ENCODE results near the gene PPP1CC.
"Not testable (repeated sequence)": the region's sequence is repeated elsewhere in the genome, so short reads cannot be mapped to it uniquely, and the experiment has no call there.

PPP1CC gene

DNA sequence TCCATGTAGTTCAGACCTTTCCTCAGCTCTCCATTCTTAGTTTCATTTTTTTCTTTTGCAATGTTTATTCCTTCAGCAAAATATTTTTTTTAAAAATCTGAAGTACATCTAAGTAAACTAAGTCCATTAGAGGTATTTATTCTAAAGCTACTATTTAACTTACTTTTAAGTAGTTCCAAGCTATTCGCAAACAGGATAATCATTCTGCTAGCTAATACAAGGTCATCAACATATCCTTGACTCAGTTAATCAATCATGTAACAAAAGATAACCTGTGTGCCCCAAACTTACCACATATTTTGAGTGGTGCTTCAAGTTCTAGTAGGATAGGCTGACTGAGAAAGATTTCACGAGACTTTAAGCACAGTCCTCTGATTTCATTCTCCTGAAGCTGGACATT lies 11.2 kb downstream of the PPP1CC start:
- TF ChIP-seq, protein P1, sequence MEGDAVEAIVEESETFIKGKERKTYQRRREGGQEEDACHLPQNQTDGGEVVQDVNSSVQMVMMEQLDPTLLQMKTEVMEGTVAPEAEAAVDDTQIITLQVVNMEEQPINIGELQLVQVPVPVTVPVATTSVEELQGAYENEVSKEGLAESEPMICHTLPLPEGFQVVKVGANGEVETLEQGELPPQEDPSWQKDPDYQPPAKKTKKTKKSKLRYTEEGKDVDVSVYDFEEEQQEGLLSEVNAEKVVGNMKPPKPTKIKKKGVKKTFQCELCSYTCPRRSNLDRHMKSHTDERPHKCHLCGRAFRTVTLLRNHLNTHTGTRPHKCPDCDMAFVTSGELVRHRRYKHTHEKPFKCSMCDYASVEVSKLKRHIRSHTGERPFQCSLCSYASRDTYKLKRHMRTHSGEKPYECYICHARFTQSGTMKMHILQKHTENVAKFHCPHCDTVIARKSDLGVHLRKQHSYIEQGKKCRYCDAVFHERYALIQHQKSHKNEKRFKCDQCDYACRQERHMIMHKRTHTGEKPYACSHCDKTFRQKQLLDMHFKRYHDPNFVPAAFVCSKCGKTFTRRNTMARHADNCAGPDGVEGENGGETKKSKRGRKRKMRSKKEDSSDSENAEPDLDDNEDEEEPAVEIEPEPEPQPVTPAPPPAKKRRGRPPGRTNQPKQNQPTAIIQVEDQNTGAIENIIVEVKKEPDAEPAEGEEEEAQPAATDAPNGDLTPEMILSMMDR (IDR thresholded peaks at IDR 0.05; ENCODE audit: extremely low read depth, insufficient read depth, missing control alignments): no peak
- DNase-seq (ENCODE audit: low spot score): no peak
- in situ Hi-C loops (cut with MboI; ENCODE audit: low pct_unique_long_range_greater_than_20kb, low sequenced_read_pairs, unreplicated experiment): no loop called here

DNA sequence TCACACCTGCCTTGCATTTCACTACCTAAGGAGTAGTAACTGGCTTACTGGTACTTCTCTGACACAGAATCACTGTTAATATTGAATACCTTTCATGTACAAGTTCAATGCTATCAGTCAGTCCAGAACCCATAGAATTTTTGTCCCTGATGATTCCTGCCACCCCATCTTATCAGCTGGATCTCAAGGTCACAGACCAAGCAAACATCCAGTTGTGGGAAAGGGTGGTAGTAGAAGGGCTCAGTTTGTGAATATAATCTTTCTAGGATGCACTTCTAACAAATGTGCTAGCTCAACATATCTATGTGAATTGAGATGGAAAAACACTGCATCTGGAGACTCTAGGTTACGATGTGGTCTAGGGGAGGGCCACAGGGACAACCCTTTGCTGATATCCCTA lies 14.1 kb downstream of the PPP1CC start:
- in situ Hi-C loops (cut with MboI; ENCODE audit: low pct_unique_long_range_greater_than_20kb, low sequenced_read_pairs, unreplicated experiment): loop anchor here (10.0 kb wide), 1 partner anchor 106 kb away; no protein-coding TSS in a partner anchor
- TF ChIP-seq, protein P1 (IDR thresholded peaks at IDR 0.05; ENCODE audit: extremely low read depth, insufficient read depth, missing control alignments): no peak
- DNase-seq (ENCODE audit: low spot score): no peak

DNA sequence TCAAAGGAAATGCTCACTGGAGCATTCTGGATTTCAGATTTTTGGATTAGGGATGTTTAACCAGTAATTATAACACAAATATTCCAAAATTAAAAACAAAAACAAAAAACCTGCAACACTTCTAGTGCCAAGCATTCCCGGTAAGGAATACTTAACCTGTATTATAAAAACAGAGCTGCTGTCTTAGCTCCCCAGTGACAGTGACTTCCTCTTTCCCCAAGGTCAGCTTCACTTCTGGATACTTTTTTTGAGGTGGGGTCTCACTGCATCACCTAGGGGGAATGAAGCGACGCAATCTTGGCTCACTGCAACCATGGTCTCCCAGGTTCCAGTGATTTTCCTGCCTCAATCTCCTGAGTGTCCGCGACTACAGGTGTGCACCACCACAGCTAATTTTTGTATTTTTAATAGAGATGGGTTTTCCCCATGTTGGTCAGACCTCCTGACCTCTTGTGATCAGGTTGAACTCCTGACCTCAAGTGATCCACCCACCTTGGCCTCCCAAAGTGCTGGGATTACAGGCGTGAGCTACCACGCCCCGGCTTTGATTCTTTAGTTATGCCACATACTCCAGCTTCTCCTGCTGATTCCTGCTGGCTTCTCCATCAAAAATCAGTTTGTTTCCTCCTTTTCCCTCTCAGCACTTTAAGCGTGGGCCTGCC lies 15.9 kb downstream of the PPP1CC start:
- DNase-seq (ENCODE audit: low spot score): no peak
- TF ChIP-seq, protein P1 (IDR thresholded peaks at IDR 0.05; ENCODE audit: extremely low read depth, insufficient read depth, missing control alignments): no peak
- in situ Hi-C loops (cut with MboI; ENCODE audit: low pct_unique_long_range_greater_than_20kb, low sequenced_read_pairs, unreplicated experiment): loop anchor here (10.0 kb wide), 1 partner anchor 108 kb away; no protein-coding TSS in a partner anchor

DNA sequence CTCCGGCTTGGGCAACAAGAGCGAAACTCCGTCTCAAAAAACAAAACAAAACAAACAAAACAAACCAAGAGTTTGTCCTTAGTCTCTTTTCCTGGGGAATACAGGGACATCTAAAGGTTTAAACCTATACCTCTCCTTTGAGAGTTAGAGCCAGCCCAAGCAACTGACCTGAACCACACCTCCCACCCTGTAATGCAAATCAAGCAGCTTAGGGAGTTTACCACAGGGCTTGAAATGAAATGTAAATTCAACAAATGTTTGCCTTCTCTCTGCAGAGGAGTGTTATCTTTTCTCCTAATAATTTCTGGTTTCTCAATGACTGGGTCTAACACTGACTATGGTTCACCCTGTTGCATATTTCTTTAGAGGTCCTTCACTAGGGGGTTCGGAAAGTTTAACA lies 16.7 kb downstream of the PPP1CC start:
- DNase-seq (ENCODE audit: low spot score): no peak
- in situ Hi-C loops (cut with MboI; ENCODE audit: low pct_unique_long_range_greater_than_20kb, low sequenced_read_pairs, unreplicated experiment): loop anchor here (10.0 kb wide), 1 partner anchor 109 kb away; no protein-coding TSS in a partner anchor
- TF ChIP-seq, protein P1 (IDR thresholded peaks at IDR 0.05; ENCODE audit: extremely low read depth, insufficient read depth, missing control alignments): no peak

DNA sequence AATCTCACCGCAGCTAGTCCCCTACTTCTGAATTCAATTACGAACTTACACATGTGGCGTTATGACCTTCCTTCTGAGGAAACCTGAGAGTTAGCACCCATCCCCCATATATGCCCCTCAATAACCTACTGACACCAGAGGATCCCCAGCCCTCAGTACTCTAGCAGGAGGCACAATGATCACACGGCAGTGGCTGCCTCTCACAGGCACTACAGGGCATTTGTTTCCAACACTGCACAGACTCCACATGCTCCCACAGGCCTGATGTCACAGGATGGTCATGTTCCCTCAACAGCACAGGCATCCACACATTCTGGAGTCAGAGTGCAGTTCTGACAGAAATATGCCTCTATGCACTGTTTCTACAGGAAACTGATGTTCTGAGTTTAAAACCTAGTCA lies 17.4 kb downstream of the PPP1CC start:
- TF ChIP-seq, protein P1 (IDR thresholded peaks at IDR 0.05; ENCODE audit: extremely low read depth, insufficient read depth, missing control alignments): no peak
- in situ Hi-C loops (cut with MboI; ENCODE audit: low pct_unique_long_range_greater_than_20kb, low sequenced_read_pairs, unreplicated experiment): loop anchor here (10.0 kb wide), 1 partner anchor 110 kb away; no protein-coding TSS in a partner anchor
- no peak for DNase-seq (ENCODE audit: low spot score)

DNA sequence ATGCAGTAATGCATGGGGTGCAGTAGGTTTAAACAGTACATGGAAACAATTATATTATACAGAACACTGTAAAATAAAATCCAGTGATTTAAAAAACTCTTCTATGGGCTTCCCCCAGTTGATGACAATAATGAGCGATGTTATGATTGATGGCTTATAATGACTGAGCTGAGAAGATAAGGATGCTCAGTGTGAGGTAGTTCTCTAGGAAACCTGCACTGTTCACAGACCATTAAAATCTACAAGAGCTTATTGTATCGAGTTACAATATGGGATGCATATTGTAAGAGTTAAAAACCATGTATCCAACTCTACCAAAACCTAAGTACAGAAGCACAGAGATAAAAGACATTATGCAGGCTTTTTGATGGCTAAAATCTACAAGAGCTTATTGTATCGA lies 19.8 kb downstream of the PPP1CC start:
- in situ Hi-C loops (cut with MboI; ENCODE audit: low pct_unique_long_range_greater_than_20kb, low sequenced_read_pairs, unreplicated experiment): loop anchor here (10.0 kb wide), 1 partner anchor 112 kb away; no protein-coding TSS in a partner anchor

DNA sequence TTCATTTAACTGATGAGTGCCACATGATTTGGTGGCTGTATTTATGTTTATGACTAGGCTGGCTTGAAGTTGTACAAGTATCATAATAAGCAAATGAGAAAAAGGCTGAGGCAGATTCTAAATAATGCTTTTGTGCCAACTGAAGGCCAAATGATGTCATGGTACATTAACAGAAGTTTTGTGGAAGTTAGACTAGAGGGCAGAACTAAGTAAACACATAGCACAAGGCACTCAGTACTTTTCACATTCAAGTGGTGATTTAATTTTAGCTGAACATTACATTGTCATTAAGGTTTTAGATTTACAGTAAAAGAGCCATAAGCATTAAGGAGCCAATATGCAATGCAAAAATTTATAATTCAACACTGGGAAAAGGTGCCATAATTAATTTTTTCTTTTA lies 21.1 kb downstream of the PPP1CC start:
- TF ChIP-seq, protein P1 (IDR thresholded peaks at IDR 0.05; ENCODE audit: extremely low read depth, insufficient read depth, missing control alignments): no peak
- in situ Hi-C loops (cut with MboI; ENCODE audit: low pct_unique_long_range_greater_than_20kb, low sequenced_read_pairs, unreplicated experiment): loop anchor here (10.0 kb wide), 1 partner anchor 113 kb away; no protein-coding TSS in a partner anchor

More for the DNA sequence above, 19.8 kb downstream of the PPP1CC start:
- not testable (repeated sequence) for DNase-seq (ENCODE audit: low spot score)

More for the DNA sequence above, 21.1 kb downstream of the PPP1CC start:
- no peak for DNase-seq (ENCODE audit: low spot score)

Measured in GM13977 (cell line).